Stimulated activated naive CD4-positive, alpha-beta T cell (primary cell): ENCODE results near the gene EPHA6.
"Not testable (repeated sequence)": the region's sequence is repeated elsewhere in the genome, so short reads cannot be mapped to it uniquely, and the experiment has no call there.

ENCODE experiments used
- DNase-seq, 6 experiments: peaks; one replicate each; lab custom pipeline; 2025; lab: John Stamatoyannopoulos, UW

Gene EPHA6

DNA sequence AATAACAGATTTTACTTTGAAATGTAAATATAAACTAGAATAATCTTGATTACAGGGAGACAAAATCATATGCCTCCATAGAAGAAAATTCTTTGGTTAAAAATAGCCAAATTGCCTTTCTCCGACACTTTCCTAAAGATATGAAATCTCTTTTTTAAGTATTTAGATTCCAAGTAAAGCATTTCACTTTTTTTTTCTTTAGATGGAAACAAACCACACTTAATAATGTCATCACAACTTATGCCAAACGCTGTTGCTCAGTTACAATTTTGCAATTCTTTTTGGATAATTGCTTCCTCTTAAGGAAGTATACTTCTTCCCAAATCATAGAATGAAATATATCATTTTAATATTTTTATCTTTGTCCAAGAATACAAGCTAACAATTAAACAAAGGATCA lies 656.1 kb downstream of the EPHA6 start:
- no peak for DNase-seq

GRCh38 chr3:97479740-97480139 lies 665.3 kb downstream of the EPHA6 start:
- DNase-seq = no peak

DNA sequence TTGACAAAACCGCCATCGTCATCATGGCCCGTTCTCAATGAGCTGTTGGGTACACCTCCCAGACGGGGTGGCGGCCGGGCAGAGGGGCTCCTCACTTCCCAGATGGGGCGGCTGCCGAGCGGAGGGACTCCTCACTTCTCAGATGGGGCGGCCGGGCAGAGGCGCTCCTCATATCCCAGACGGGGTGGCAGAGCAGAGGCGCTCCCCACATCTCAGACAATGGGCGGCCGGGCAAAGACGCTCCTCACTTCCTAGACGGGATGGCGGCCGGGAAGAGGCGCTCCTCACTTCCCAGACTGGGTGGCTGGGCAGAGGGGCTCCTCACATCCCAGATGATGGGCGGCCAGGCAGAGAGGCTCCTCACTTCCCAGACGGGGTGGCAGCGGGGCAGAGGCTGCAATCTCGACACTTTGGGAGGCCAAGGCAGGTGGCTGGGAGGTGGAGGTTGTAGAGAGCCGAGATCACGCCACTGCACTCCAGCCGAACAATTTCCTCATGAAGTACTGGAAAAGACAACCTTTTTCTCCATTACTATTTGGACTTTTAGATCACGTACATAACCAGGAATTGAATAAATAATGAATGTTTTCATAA lies 666.4 kb downstream of the EPHA6 start:
- not testable (repeated sequence) for DNase-seq

DNA sequence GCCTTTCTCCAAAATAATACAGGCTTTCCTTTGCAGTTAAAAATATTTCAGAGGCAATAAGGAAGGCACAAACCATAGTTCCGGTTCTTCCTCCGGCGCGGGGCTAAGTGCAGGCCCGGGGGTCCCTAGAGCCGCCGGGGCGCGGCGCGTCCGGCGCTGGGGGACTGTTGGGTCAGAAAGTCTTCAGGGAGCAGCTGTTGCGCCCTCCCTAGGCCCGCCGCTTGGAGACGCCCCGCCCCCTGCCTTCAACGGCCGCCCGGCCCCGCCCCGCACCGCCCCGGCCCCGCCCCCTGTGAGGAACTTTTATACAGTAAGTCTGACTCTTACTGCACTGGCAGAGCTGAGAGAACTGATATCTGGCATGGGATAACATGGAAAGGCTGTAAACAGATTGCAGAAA lies 667.0 kb downstream of the EPHA6 start:
- DNase-seq = no peak

- no peak for DNase-seq
Measured at GRCh38 chr3:97485206-97485605, 670.8 kb downstream of the EPHA6 start.

DNA sequence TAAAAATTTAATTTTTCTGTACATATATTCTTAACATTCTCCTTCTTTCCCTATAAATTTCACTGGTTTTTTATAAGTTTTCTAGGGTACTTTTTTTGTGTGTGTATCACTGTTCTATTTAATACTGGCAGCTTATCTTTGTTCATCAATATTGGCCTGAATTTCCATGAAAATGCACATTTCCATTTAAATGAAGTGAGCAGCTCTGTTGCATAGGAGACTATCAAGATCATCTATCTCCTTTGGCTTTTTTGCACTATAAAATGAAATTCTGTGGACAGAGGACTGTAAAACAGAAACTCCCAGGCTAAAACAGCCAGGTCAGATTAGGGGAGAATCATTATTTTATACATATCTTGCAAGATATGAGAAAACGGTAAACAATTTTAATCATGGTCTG lies 673.2 kb downstream of the EPHA6 start:
- DNase-seq = no peak

- DNase-seq = no peak
Measured at GRCh38 chr3:97488741-97489140, 674.3 kb downstream of the EPHA6 start.

DNA sequence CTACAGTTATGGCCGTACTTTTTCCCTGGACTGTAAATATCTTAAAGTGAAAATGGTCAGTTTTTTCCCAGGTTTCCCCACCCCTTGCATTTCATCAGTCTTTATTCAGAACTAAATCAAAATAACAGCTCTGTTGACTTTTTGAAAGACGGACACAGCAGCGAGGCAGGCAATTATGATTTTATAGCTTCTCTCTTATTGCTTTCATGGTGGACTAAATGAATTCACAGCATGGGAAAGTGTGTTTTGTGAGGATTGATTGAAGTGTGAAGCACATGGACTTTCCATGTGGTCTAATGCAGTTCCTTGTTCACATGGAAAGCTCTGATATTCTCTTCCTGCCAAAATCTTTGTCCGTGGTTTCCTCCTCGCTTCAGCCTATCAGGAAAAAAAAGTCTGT lies 681.5 kb downstream of the EPHA6 start:
- DNase-seq = no peak

- DNase-seq = no peak
Measured at GRCh38 chr3:97497138-97497537, 682.7 kb downstream of the EPHA6 start.

DNA sequence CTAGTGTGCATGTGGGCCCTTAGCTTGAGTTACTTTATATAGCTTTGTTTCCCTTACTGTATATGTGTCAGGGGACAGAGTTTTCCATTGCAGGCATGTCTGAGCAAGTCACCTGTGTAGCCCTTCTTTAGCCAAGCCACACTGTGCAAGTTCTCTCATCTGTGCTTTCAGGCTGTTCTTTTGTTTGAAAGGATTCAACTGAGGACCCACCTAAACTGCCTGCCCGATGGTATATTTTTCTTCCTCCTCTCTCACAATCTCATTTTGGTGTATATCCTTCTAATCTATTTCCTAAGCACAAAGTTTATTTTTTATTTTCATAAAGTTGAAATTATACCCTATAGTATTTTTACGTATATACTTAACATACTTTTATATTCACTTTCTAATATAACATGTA lies 690.1 kb downstream of the EPHA6 start:
- DNase-seq = no peak

GRCh38 chr3:97510795-97511194 lies 696.4 kb downstream of the EPHA6 start:
- DNase-seq = no peak

DNA sequence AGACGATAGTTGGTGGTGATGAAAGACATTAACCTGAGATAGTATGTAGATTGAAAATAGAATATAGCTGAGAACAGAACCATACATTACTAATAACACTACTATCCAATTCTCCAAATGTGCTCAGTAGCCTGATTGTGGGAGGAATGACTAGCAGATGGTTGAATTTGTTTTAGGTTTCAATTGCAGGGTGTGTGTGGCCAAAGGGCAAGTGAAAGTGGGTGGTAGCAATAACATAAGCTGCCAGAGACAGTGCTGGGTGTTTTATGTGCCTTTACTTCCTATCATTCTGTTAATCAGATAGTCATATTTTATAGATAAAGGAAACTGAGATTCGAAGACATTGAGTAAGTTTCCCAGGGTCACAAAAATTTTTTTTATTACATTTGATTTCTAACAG lies 700.7 kb downstream of the EPHA6 start:
- DNase-seq = no peak

- no peak for DNase-seq
Measured at GRCh38 chr3:97530691-97531090, 716.3 kb downstream of the EPHA6 start.

GRCh38 chr3:97547573-97547972 lies 733.2 kb downstream of the EPHA6 start:
- not testable (repeated sequence) for DNase-seq

DNA sequence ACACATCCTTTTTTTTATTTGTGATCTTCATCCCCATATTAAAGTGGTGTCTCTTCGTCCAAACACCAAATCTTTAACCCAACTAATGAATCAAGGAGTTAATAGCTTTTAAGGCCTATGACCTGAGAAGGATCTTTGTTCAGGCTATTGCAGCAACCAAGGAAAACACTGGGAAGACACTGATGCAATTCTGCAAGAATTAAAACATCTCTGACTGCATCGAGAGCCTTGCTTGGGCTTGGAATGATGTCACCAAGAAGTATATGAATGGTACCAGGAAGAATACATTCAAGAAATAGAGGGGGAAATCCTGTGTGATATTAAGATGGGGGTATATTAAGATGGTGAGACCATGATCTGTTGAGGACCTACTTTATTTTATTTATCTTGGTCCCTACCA lies 736.0 kb downstream of the EPHA6 start:
- no peak for DNase-seq

DNA sequence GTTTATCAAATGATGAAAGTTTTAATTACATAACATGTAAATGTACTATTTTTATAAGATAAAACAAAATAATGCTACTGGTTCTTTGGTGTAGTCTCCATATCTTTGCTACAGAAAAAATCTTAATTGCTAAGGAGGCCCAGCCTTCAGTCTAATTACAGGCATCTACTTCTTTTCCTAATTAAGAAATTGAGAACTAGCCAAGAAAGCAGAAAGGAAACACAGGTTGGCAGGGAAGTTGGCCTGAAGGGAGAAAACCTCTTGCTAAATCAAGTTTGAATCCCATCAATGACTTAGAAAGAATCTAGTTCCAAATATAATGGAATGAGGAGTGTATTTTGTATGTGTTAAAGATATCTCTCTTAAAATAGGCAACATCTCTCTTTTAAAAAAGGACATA lies 737.8 kb downstream of the EPHA6 start:
- no peak for DNase-seq

DNA sequence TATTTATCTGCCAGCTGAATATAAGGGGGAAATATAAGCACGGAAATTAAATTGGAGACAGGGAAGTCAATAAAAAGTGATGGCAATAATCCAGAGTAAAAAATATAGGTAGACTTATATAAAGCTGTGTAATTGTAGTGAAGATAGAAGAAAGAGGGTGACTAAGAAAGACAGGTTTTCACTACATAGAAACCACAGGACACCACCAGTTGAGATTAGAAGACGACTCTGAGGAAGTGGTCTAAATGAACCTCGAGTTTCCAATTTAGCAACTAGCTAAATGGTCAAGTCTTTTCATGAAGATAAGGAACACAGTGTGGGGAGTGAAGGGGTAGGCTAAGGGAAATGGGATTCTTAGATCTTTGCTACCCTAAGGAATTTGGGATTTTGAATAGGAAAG lies 761.3 kb downstream of the EPHA6 start:
- no peak for DNase-seq

GRCh38 chr3:97576221-97576620 lies 761.8 kb downstream of the EPHA6 start:
- DNase-seq = no peak

- DNase-seq = no peak
Measured at GRCh38 chr3:97579365-97579764, 765.0 kb downstream of the EPHA6 start.

- no peak for DNase-seq
Measured at GRCh38 chr3:97610626-97611025, 796.2 kb downstream of the EPHA6 start.

GRCh38 chr3:97612632-97613031 lies 798.2 kb downstream of the EPHA6 start:
- no peak for DNase-seq

- DNase-seq = no peak
Measured at GRCh38 chr3:97613139-97613538, 798.7 kb downstream of the EPHA6 start.

GRCh38 chr3:97620514-97620913 lies 806.1 kb downstream of the EPHA6 start:
- not testable (repeated sequence) for DNase-seq

GRCh38 chr3:97636465-97636864 lies 822.1 kb downstream of the EPHA6 start:
- no peak for DNase-seq

GRCh38 chr3:97646932-97647331 lies 832.5 kb downstream of the EPHA6 start:
- DNase-seq = no peak
